ENCODE data around the gene BPGM.
A peak's percentile ranks its signal among the peaks of the same experiment; 100 is the strongest.

BPGM gene

GRCh38 chr7:134721171-134721570 lies 74.5 kb downstream of the BPGM start:
- DNase-seq = no peak
- Histone ChIP-seq H3K4me3 (ENCODE audit: low read depth in 1 of 2, low read length in 2 of 2) (no peak overlapping the region), H3K4me1 (ENCODE audit: insufficient read depth, low read length) (no peaks in the 10 kb centered on the region), H3K79me2 (ENCODE audit: insufficient read depth, low read length) (no peaks in the 10 kb centered on the region), H3K4me2 (ENCODE audit: insufficient read depth, low read length) (no peak overlapping the region), H4K20me1 (ENCODE audit: insufficient read depth, low read length) (no peaks in the 10 kb centered on the region), H3K9ac (ENCODE audit: low read depth, low read length) (no peak overlapping the region), H3K36me3 (ENCODE audit: insufficient read depth, low read length) (no peaks in the 10 kb centered on the region), H3K27ac (ENCODE audit: low read length) (no peak overlapping the region), H3K27me3 (ENCODE audit: insufficient read depth, low read length, poor library complexity) (peaks cover 9% of the 10 kb centered on the region), H3K9me3 (ENCODE audit: insufficient read depth, low read length, severe bottlenecking) (no peaks in the 10 kb centered on the region), H2AFZ (ENCODE audit: low read depth, low read length) (no peak overlapping the region)
- TF ChIP-seq CTCF (IDR thresholded peaks at IDR 0.05; ENCODE audit: borderline replicate concordance, extremely low read depth, low read length, poor library complexity, severe bottlenecking) = no peak
- ATAC-seq (ENCODE audit: insufficient read depth, low read depth) = no peak

GRCh38 chr7:134722786-134723322 lies 76.2 kb downstream of the BPGM start:
- Histone ChIP-seq H3K4me2 (ENCODE audit: insufficient read depth, low read length) (no peak overlapping the region), H2AFZ (ENCODE audit: low read depth, low read length) (no peak overlapping the region), H3K9me3 (ENCODE audit: insufficient read depth, low read length, severe bottlenecking) (no peaks in the 10 kb centered on the region), H3K79me2 (ENCODE audit: insufficient read depth, low read length) (no peaks in the 10 kb centered on the region), H3K4me1 (ENCODE audit: insufficient read depth, low read length) (no peaks in the 10 kb centered on the region), H3K4me3 (ENCODE audit: low read depth in 1 of 2, low read length in 2 of 2) (no peak overlapping the region), H4K20me1 (ENCODE audit: insufficient read depth, low read length) (no peaks in the 10 kb centered on the region), H3K36me3 (ENCODE audit: insufficient read depth, low read length) (no peaks in the 10 kb centered on the region), H3K27ac (ENCODE audit: low read length) (no peak overlapping the region), H3K27me3 (ENCODE audit: insufficient read depth, low read length, poor library complexity) (peaks cover 9% of the 10 kb centered on the region), H3K9ac (ENCODE audit: low read depth, low read length) (no peak overlapping the region)
- ATAC-seq (ENCODE audit: insufficient read depth, low read depth) = no peak
- TF ChIP-seq EZH2 (IDR thresholded peaks at IDR 0.05; ENCODE audit: borderline replicate concordance, low read depth, low read length, severe bottlenecking) (no peak), CTCF (IDR thresholded peaks at IDR 0.05; ENCODE audit: borderline replicate concordance, extremely low read depth, low read length, poor library complexity, severe bottlenecking) (no peak)
- no peak for DNase-seq

- Histone ChIP-seq H3K27ac (ENCODE audit: low read length) (no peak overlapping the region), H3K36me3 (ENCODE audit: insufficient read depth, low read length) (no peaks in the 10 kb centered on the region), H3K4me3 (ENCODE audit: low read depth in 1 of 2, low read length in 2 of 2) (no peak overlapping the region), H3K9ac (ENCODE audit: low read depth, low read length) (no peak overlapping the region), H3K4me2 (ENCODE audit: insufficient read depth, low read length) (no peak overlapping the region), H3K79me2 (ENCODE audit: insufficient read depth, low read length) (no peaks in the 10 kb centered on the region), H3K27me3 (ENCODE audit: insufficient read depth, low read length, poor library complexity) (peaks cover 5% of the 10 kb centered on the region), H3K4me1 (ENCODE audit: insufficient read depth, low read length) (no peaks in the 10 kb centered on the region), H4K20me1 (ENCODE audit: insufficient read depth, low read length) (no peaks in the 10 kb centered on the region), H2AFZ (ENCODE audit: low read depth, low read length) (no peak overlapping the region), H3K9me3 (ENCODE audit: insufficient read depth, low read length, severe bottlenecking) (no peaks in the 10 kb centered on the region)
- TF ChIP-seq EZH2 (IDR thresholded peaks at IDR 0.05; ENCODE audit: borderline replicate concordance, low read depth, low read length, severe bottlenecking) (no peak), CTCF (IDR thresholded peaks at IDR 0.05; ENCODE audit: borderline replicate concordance, extremely low read depth, low read length, poor library complexity, severe bottlenecking) (no peak)
- no peak for ATAC-seq (ENCODE audit: insufficient read depth, low read depth)
- no peak for DNase-seq
These were observed 77.2 kb downstream of the BPGM start for GRCh38 chr7:134723892-134724291.

GRCh38 chr7:134724606-134725005 lies 78.0 kb downstream of the BPGM start:
- TF ChIP-seq CTCF (IDR thresholded peaks at IDR 0.05; ENCODE audit: borderline replicate concordance, extremely low read depth, low read length, poor library complexity, severe bottlenecking) (peak; percentile 44), EZH2 (IDR thresholded peaks at IDR 0.05; ENCODE audit: borderline replicate concordance, low read depth, low read length, severe bottlenecking) (no peak)
- no peak overlapping the region for H3K4me2 ChIP-seq (ENCODE audit: insufficient read depth, low read length)
- H2AFZ ChIP-seq (ENCODE audit: low read depth, low read length) = no peak overlapping the region
- no peak overlapping the region for H3K9ac ChIP-seq (ENCODE audit: low read depth, low read length)
- no peaks in the 10 kb centered on the region for H3K4me1 ChIP-seq (ENCODE audit: insufficient read depth, low read length)
- H4K20me1 ChIP-seq (ENCODE audit: insufficient read depth, low read length) = no peaks in the 10 kb centered on the region
- no peaks in the 10 kb centered on the region for H3K9me3 ChIP-seq (ENCODE audit: insufficient read depth, low read length, severe bottlenecking)
- DNase-seq (no peak), ATAC-seq (ENCODE audit: insufficient read depth, low read depth) (0 out of 3 replicates have a peak, but pooled peaks have one; percentile 40)
- no peak overlapping the region for H3K4me3 ChIP-seq (ENCODE audit: low read depth in 1 of 2, low read length in 2 of 2)
- no peaks in the 10 kb centered on the region for H3K27me3 ChIP-seq (ENCODE audit: insufficient read depth, low read length, poor library complexity)
- H3K79me2 ChIP-seq (ENCODE audit: insufficient read depth, low read length) = no peaks in the 10 kb centered on the region
- H3K27ac ChIP-seq (ENCODE audit: low read length) = no peak overlapping the region
- no peaks in the 10 kb centered on the region for H3K36me3 ChIP-seq (ENCODE audit: insufficient read depth, low read length)
